HG03575 (cell line): ENCODE data around the gene ENTHD1.
"Not testable (repeated sequence)": the region's sequence is repeated elsewhere in the genome, so short reads cannot be mapped to it uniquely, and the experiment has no call there.

ENCODE experiments used
- ATAC-seq: cut with Tn5 transposase; IDR thresholded peaks from one replicate; pipeline ENCODE4 v1.9.1; 2021; ENCODE audit not compliant: unreplicated experiment, insufficient number of reproducible peaks, low FRiP score; ENCODE audit errors: extremely low read depth

ENTHD1 gene

DNA sequence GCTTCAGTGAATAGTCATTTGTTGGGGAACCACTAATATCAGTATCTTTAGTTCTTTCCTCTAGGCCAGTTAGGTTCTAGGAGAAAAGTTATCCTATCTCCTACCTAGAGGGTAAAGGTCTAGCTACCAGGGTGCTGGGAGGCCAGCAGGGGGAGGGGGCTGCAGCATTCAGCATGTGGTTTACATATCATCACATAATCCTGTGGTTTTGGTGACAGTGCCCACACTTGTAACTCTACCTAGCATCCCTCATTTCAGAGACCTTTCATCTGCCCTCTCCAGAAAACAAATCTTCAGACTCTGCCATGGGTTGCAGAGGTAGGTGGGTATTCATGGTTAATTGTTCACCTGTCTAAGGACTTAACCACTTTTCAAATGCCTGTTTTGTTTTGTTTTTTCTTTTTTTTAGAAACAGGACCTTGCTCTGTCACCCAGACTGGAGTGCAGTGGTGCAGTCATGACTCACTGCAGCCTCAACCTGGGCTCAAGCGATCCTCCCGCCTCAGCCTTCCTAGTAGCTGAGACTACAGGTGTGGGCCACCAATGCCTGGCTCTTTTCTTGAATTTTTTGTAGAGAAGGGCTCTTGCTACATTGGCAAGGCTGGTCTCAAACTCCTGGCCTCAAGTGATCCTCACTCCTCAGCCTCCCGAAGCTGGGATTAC is 146.8 kb downstream of the ENTHD1 start:
- no peak for ATAC-seq

- ATAC-seq = no peak
Measured at GRCh38 chr22:39745789-39746188, 147.8 kb downstream of the ENTHD1 start.

- no peak for ATAC-seq
Measured at GRCh38 chr22:39744353-39744752, 149.2 kb downstream of the ENTHD1 start.

DNA sequence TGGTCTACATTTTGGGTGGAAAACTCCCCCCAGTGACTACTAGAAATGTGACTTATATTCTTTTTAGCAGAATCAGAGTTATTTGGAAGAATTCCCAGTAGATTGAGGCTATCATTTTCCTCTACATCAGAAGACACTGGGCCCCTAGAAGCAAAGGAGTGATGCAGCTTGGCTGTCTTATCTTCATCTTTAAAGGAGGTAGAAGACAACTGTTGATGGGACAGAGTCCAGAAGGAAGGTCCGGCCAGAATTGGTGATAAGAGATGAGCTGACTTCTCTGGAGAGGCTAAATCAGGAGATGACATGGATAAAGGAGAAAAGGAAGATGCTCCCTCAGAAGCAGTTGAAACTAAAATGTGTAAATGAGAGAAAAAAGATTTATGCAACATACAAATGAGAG is 149.6 kb downstream of the ENTHD1 start:
- no peak for ATAC-seq

DNA sequence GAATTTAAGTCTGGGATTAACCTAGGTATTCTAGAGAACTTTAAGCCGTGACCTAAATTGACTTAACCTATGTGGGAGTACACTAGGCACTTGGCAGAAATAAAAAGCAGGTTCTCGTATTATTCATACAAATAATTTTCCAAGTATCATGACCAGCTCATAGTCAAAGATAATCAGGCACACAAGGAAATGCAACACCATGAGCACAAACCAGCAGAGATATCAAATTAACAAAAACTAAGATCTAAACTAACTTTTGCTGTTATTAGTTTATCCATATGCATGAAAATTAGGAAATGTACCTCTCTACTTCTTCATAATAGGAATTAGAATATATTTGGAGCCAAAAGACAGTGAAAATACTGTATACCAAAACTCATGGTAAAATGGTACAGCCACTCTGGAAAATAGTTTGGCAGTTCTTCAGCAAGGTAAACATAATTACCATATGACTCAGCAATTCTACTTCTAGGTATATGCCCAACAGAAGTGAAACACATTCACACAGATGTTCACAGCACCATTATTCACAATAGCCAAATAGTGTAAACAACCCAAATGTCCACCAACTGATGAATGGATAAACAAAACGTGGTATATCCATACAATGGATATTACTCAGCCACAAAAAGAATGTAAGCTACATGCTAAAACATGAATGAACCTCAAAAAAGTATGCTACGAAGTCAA is 154.1 kb downstream of the ENTHD1 start:
- no peak for ATAC-seq

- ATAC-seq = no peak
Measured at GRCh38 chr22:39738746-39739145, 154.8 kb downstream of the ENTHD1 start.

DNA sequence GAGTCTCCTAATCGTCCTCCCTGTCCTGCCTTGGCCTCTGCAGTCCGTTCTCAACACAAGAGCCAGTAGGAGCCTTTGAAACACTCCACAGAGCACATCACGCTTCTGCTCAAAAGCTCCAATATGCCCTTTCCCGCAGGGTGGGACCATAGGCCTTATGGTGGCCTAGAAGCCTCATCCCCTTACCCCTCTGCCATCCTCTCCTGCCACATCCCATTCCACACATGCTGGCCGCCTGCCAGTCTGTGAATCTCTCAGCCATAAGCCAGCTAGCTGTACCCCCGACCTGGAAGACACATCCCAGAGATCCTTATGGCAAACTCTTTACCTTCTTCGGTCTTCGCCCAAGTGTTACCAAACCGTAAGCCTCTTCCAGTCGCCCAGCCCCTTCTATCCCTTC is 157.8 kb downstream of the ENTHD1 start:
- no peak for ATAC-seq

DNA sequence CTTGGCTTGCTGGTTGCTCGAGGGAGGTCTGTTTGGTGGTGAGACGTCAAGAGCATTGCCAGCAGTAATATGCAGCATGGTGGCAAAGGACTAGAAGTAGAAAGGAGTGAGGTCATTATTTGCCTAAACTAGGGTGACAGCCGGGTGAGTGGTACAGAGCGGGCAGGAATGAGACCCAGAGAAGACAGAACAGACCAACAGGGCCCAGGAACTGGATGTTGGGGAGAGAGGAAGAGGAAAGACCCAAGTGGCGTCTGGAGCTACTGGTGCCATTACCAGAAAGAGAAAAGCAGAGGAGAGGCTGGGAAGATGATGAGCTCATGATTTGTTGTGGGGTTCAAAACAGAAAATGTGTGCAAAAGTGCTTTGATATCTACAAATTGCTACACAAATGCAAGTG is 158.7 kb downstream of the ENTHD1 start:
- no peak for ATAC-seq

GRCh38 chr22:39734046-39734445 is 159.5 kb downstream of the ENTHD1 start:
- ATAC-seq = not testable (repeated sequence)

DNA sequence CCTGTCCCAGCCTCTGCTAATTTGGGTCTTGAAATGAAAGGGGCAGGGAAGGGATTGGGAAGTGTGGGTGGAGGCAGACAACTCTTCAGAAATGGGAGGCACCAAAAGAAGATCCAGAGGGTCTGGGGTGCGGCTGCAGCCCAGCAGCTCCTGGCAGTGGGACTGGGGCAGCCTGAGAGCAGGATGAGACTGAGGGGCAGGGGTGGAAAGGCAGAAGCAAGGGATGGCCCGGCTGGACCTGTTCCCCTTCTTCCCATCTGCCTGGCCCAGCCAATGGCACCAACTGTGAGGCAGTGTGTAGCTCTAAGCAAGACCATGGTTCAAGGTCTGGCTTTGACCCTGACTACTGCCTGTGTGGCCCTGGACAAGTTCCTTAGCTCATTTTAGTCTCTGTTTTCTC is 160.4 kb downstream of the ENTHD1 start:
- ATAC-seq = no peak

GRCh38 chr22:39732625-39733024 is 160.9 kb downstream of the ENTHD1 start:
- no peak for ATAC-seq

- no peak for ATAC-seq
Measured at GRCh38 chr22:39731881-39732555, 161.5 kb downstream of the ENTHD1 start.

GRCh38 chr22:39731481-39731880 is 162.1 kb downstream of the ENTHD1 start:
- no peak for ATAC-seq

DNA sequence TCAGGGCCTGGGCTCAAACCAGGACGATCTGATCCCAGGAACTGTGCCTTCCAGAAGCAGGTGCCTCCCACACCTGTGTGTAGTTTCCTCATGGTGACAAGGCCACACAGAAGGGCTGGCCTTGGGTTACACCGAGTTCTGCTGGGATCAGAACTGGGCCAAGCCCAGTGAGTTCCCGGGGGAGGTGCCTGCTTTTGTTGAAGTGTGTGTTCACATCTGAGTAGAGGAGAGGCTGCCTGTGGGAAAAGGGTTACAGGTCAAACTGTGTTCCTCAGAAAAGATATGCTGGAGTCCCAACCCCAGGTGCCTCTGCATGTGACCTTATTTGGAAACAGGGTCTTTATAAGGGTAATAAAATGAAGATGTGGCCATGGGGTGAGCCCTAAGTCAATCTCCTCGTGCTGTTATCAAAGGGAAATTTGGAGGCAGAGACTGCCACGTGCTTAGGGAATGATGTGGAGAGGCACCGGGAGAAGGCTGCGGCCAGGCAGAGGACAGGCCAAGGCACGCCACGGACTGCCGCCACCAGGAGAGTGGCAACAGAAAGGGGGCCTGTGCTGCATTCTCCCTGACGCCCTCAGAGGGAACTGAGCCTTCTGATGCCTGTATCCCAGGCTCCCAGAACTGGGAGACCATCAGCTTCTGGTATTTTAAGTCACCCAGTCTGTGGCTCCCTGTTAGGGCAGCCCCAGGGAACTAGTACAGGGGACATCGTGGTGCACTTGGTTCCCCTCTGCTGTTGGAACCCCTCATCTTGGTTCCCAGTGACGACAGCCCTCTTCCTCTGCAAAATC is 164.2 kb downstream of the ENTHD1 start:
- ATAC-seq = no peak

DNA sequence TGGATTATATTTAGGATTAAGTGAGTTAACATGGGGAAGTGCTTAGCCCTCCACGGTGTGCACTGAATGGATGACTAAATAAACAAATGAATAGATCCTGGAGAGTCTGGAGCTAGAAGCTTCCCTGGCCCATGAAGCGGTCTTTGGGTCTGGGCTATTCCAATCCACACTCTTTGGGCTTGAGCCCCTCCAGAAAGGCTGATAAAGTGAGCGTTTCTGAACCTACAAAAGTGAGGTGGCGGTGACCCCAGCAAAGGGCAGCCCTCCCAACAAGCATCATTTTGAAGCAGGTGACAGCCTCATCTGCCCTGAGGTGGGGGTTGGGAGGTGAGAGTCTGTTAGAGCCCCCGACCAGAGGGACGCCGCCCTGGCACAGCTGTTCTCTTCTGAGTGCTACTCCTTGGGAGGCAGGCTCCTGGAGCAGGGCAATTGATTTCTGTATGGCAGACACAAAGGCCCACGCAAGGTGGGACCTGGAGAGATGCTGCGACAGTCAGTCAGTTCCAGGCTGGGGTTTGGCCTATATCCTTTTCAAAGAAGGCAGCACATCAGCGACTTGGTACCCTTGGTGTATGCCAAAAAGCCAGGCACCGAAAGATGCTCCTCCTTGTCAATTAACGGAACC is 165.2 kb downstream of the ENTHD1 start:
- no peak for ATAC-seq

DNA sequence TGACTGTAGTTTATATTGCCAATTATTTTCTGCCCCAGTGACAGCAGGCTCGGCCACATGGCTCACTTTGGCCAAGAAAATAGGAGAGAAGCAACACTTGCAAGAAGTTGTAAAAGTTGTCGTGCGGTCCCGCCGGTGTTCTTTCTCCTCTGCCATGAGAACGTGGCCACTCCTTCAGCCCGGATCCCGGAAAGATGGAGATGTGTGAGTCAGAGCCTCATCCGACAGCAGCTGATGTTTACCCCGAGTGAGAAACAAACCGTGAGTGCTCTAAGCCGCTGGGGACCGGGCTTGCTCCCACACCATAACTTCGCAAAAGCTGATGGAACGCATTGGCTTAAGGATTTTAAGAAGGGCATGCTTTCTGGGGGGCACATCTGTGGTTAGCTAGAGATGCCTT is 166.0 kb downstream of the ENTHD1 start:
- ATAC-seq = no peak

DNA sequence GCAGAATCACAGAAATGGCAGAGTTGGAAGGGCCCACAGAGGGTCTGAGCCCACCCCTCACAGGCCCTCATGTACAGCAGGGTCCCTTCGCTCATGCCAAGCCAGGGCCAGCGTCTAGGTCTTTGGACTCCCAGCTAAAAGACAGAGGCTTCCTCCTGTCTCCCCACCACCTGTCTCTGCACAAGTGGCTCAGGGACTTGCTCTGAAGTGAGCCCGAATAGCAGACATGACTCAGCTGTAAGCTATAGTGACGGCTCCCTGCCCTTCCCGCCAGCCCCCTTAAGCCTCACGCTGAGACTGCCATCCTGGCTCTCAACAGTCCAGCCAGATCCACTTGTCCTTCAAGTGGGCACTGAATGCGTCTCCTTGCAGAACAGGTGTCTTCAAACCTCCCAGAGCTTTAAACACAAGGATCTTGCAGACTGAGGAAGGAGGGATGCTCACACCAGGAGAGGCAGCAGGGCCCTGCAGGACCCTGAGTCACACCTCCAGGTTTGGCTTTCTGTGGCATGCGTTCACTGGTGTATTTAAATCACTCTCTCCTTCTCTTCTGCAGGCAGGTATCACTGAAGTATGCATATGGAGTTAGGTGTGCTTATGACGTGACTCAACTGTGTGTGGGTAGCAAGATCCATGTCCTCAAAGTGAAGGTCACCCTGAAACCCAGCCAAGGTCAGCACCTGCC is 168.1 kb downstream of the ENTHD1 start:
- ATAC-seq = no peak

DNA sequence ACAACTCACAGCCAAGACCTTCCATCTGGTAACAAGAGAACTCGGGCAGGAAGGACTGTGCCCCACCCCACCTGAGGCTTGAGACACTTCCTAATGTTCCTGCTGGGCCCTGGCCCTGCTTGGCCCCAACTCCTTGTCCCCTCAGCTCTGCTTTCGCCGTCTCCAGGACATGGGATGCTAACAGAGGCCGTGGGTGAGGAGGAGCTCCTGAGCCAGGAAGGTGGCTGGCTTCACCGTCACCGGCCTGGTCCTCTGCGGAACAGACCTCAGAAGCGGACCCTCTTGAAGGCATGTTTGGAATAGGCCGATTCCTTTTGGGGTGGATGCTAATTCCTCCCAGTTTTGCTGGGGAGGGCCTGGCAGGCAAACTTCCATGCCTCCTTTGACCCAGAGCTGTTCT is 168.7 kb downstream of the ENTHD1 start:
- no peak for ATAC-seq

DNA sequence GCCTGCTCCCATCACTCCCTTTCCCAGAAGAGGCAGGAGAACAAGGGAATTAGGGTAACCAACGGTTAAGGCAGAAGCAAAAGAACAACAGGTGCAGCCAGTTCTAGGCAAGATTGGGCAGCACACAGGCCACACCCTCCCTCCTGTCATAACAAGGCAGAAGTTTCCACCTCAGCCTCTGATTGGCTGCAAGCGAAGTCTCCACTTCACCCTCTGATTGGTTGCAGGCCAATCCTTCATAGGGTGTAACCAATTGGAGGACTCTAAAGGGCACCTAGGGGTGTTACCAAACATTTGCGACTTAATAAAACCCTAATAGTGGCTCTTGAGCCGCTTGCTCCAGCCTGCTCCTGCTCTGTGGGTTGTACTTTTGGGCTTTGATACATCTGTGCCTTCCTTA is 169.2 kb downstream of the ENTHD1 start:
- ATAC-seq = no peak
